ENCODE results near the gene THOP1.

The THOP1 gene

GRCh38 chr19:2837430-2837829, 52.1 kb downstream of the THOP1 start:
- H3K9ac ChIP-seq (ENCODE audit: low read depth in 1 of 2, low read length in 2 of 2): no peak overlapping the region
- peaks cover 4 to 7% of the 10 kb centered on the region in 2 donors for H3K4me1 ChIP-seq (ENCODE audit: control insufficient read depth in 2 of 2, insufficient read depth in 2 of 2, low read length in 2 of 2)
- H3K9me3 ChIP-seq (ENCODE audit: control insufficient read depth in 2 of 2, low read length in 2 of 2): peaks cover 31 to 33% of the 10 kb centered on the region in 2 donors
- H3K27ac ChIP-seq (ENCODE audit: low read depth in 2 of 2, low read length in 2 of 2): no peak overlapping the region
- peaks cover 19 to 20% of the 10 kb centered on the region in 2 donors for H3K36me3 ChIP-seq (ENCODE audit: control insufficient read depth in 2 of 2, insufficient read depth in 2 of 2, low read length in 2 of 2)
- no peaks in the 10 kb centered on the region for H3K27me3 ChIP-seq (ENCODE audit: control insufficient read depth in 2 of 2, insufficient read depth in 2 of 2, low read length in 2 of 2)
- H3K4me3 ChIP-seq (ENCODE audit: low read length in 2 of 2): no peak overlapping the region

- peaks cover 7 to 8% of the 10 kb centered on the region in 2 donors for H3K4me1 ChIP-seq (ENCODE audit: control insufficient read depth in 2 of 2, insufficient read depth in 2 of 2, low read length in 2 of 2)
- no peaks in the 10 kb centered on the region for H3K27me3 ChIP-seq (ENCODE audit: control insufficient read depth in 2 of 2, insufficient read depth in 2 of 2, low read length in 2 of 2)
- H3K4me3 ChIP-seq (ENCODE audit: low read length in 2 of 2): peak within 1 kb of the TSS; percentile 78 to 85
- H3K9me3 ChIP-seq (ENCODE audit: control insufficient read depth in 2 of 2, low read length in 2 of 2): peaks cover 7 to 9% of the 10 kb centered on the region in 2 donors
- H3K27ac ChIP-seq (ENCODE audit: low read depth in 2 of 2, low read length in 2 of 2): peak within 1 kb of the TSS; percentile 82 to 86
- H3K9ac ChIP-seq (ENCODE audit: low read depth in 1 of 2, low read length in 2 of 2): peak within 1 kb of the TSS; percentile 74 to 75
- H3K36me3 ChIP-seq (ENCODE audit: control insufficient read depth in 2 of 2, insufficient read depth in 2 of 2, low read length in 2 of 2): peaks cover 0 to 2% of the 10 kb centered on the region in 2 donors
These were observed 55.8 kb downstream of the THOP1 start, which contains the start of gene ZNF555 for GRCh38 chr19:2840794-2841791. TSS of gene ZNF555 (plus strand) at chr19:2841475. CDS start at chr19:2841573, 98 bp downstream.

GRCh38 chr19:2841855-2842574, 56.7 kb downstream of the THOP1 start:
- Histone ChIP-seq H3K4me3 (ENCODE audit: low read length in 2 of 2) (peak overlapping the region; percentile 78 to 85), H3K9ac (ENCODE audit: low read depth in 1 of 2, low read length in 2 of 2) (peak overlapping the region; percentile 15 to 74), H3K27me3 (ENCODE audit: control insufficient read depth in 2 of 2, insufficient read depth in 2 of 2, low read length in 2 of 2) (no peaks in the 10 kb centered on the region), H3K36me3 (ENCODE audit: control insufficient read depth in 2 of 2, insufficient read depth in 2 of 2, low read length in 2 of 2) (peaks cover 0 to 6% of the 10 kb centered on the region in 2 donors), H3K27ac (ENCODE audit: low read depth in 2 of 2, low read length in 2 of 2) (peak overlapping the region in 1 of 2 donors; percentile 72), H3K9me3 (ENCODE audit: control insufficient read depth in 2 of 2, low read length in 2 of 2) (peaks cover 0 to 3% of the 10 kb centered on the region in 2 donors), H3K4me1 (ENCODE audit: control insufficient read depth in 2 of 2, insufficient read depth in 2 of 2, low read length in 2 of 2) (peaks cover 7 to 8% of the 10 kb centered on the region in 2 donors)

- H3K27ac ChIP-seq (ENCODE audit: low read depth in 2 of 2, low read length in 2 of 2): no peak overlapping the region
- H3K4me1 ChIP-seq (ENCODE audit: control insufficient read depth in 2 of 2, insufficient read depth in 2 of 2, low read length in 2 of 2): peaks cover 7 to 8% of the 10 kb centered on the region in 2 donors
- no peak overlapping the region for H3K9ac ChIP-seq (ENCODE audit: low read depth in 1 of 2, low read length in 2 of 2)
- no peaks in the 10 kb centered on the region for H3K27me3 ChIP-seq (ENCODE audit: control insufficient read depth in 2 of 2, insufficient read depth in 2 of 2, low read length in 2 of 2)
- no peak overlapping the region for H3K4me3 ChIP-seq (ENCODE audit: low read length in 2 of 2)
- peaks cover 0 to 6% of the 10 kb centered on the region in 2 donors for H3K36me3 ChIP-seq (ENCODE audit: control insufficient read depth in 2 of 2, insufficient read depth in 2 of 2, low read length in 2 of 2)
- peaks cover 5 to 8% of the 10 kb centered on the region in 2 donors for H3K9me3 ChIP-seq (ENCODE audit: control insufficient read depth in 2 of 2, low read length in 2 of 2)
These were observed 59.8 kb downstream of the THOP1 start for GRCh38 chr19:2845107-2845506.

- peaks cover 10 to 11% of the 10 kb centered on the region in 2 donors for H3K9me3 ChIP-seq (ENCODE audit: control insufficient read depth in 2 of 2, low read length in 2 of 2)
- H3K9ac ChIP-seq (ENCODE audit: low read depth in 1 of 2, low read length in 2 of 2): no peak overlapping the region
- peaks cover 8 to 10% of the 10 kb centered on the region in 2 donors for H3K36me3 ChIP-seq (ENCODE audit: control insufficient read depth in 2 of 2, insufficient read depth in 2 of 2, low read length in 2 of 2)
- H3K4me3 ChIP-seq (ENCODE audit: low read length in 2 of 2): no peak overlapping the region
- H3K27me3 ChIP-seq (ENCODE audit: control insufficient read depth in 2 of 2, insufficient read depth in 2 of 2, low read length in 2 of 2): no peaks in the 10 kb centered on the region
- H3K27ac ChIP-seq (ENCODE audit: low read depth in 2 of 2, low read length in 2 of 2): peak overlapping the region in 1 of 2 donors; percentile 10
- H3K4me1 ChIP-seq (ENCODE audit: control insufficient read depth in 2 of 2, insufficient read depth in 2 of 2, low read length in 2 of 2): peaks cover 7 to 8% of the 10 kb centered on the region in 2 donors
These were observed 61.0 kb downstream of the THOP1 start for GRCh38 chr19:2846180-2846894.

- H3K4me1 ChIP-seq (ENCODE audit: control insufficient read depth in 2 of 2, insufficient read depth in 2 of 2, low read length in 2 of 2): peaks cover 0 to 2% of the 10 kb centered on the region in 2 donors
- H3K27me3 ChIP-seq (ENCODE audit: control insufficient read depth in 2 of 2, insufficient read depth in 2 of 2, low read length in 2 of 2): no peaks in the 10 kb centered on the region
- peaks cover 20 to 22% of the 10 kb centered on the region in 2 donors for H3K36me3 ChIP-seq (ENCODE audit: control insufficient read depth in 2 of 2, insufficient read depth in 2 of 2, low read length in 2 of 2)
- H3K27ac ChIP-seq (ENCODE audit: low read depth in 2 of 2, low read length in 2 of 2): no peak overlapping the region
- H3K9me3 ChIP-seq (ENCODE audit: control insufficient read depth in 2 of 2, low read length in 2 of 2): peaks cover 12 to 16% of the 10 kb centered on the region in 2 donors
- H3K4me3 ChIP-seq (ENCODE audit: low read length in 2 of 2): no peak overlapping the region
- no peak overlapping the region for H3K9ac ChIP-seq (ENCODE audit: low read depth in 1 of 2, low read length in 2 of 2)
These were observed 62.2 kb downstream of the THOP1 start for GRCh38 chr19:2847507-2847906.

GRCh38 chr19:2848616-2849015, 63.3 kb downstream of the THOP1 start:
- Histone ChIP-seq H3K9me3 (ENCODE audit: control insufficient read depth in 2 of 2, low read length in 2 of 2) (peaks cover 23 to 27% of the 10 kb centered on the region in 2 donors), H3K27me3 (ENCODE audit: control insufficient read depth in 2 of 2, insufficient read depth in 2 of 2, low read length in 2 of 2) (no peaks in the 10 kb centered on the region)

GRCh38 chr19:2850256-2850925, 65.1 kb downstream of the THOP1 start:
- no peaks in the 10 kb centered on the region for H3K4me1 ChIP-seq (ENCODE audit: control insufficient read depth in 2 of 2, insufficient read depth in 2 of 2, low read length in 2 of 2)
- no peak overlapping the region for H3K27ac ChIP-seq (ENCODE audit: low read depth in 2 of 2, low read length in 2 of 2)
- no peak overlapping the region for H3K4me3 ChIP-seq (ENCODE audit: low read length in 2 of 2)
- H3K9me3 ChIP-seq (ENCODE audit: control insufficient read depth in 2 of 2, low read length in 2 of 2): peaks cover 34 to 38% of the 10 kb centered on the region in 2 donors
- H3K27me3 ChIP-seq (ENCODE audit: control insufficient read depth in 2 of 2, insufficient read depth in 2 of 2, low read length in 2 of 2): no peaks in the 10 kb centered on the region
- H3K9ac ChIP-seq (ENCODE audit: low read depth in 1 of 2, low read length in 2 of 2): no peak overlapping the region
- H3K36me3 ChIP-seq (ENCODE audit: control insufficient read depth in 2 of 2, insufficient read depth in 2 of 2, low read length in 2 of 2): peaks cover 32 to 40% of the 10 kb centered on the region in 2 donors

More at GRCh38 chr19:2848616-2849015, 63.3 kb downstream of the THOP1 start:
- Histone ChIP-seq H3K4me1 (ENCODE audit: control insufficient read depth in 2 of 2, insufficient read depth in 2 of 2, low read length in 2 of 2) (no peaks in the 10 kb centered on the region), H3K27ac (ENCODE audit: low read depth in 2 of 2, low read length in 2 of 2) (no peak overlapping the region), H3K9ac (ENCODE audit: low read depth in 1 of 2, low read length in 2 of 2) (no peak overlapping the region), H3K4me3 (ENCODE audit: low read length in 2 of 2) (no peak overlapping the region), H3K36me3 (ENCODE audit: control insufficient read depth in 2 of 2, insufficient read depth in 2 of 2, low read length in 2 of 2) (peaks cover 31 to 33% of the 10 kb centered on the region in 2 donors)

GRCh38 chr19:2852598-2852997, 67.3 kb downstream of the THOP1 start:
- H3K27me3 ChIP-seq (ENCODE audit: control insufficient read depth in 2 of 2, insufficient read depth in 2 of 2, low read length in 2 of 2): no peaks in the 10 kb centered on the region
- H3K4me3 ChIP-seq (ENCODE audit: low read length in 2 of 2): no peak overlapping the region
- H3K9ac ChIP-seq (ENCODE audit: low read depth in 1 of 2, low read length in 2 of 2): no peak overlapping the region
- peaks cover 34 to 42% of the 10 kb centered on the region in 2 donors for H3K9me3 ChIP-seq (ENCODE audit: control insufficient read depth in 2 of 2, low read length in 2 of 2)
- no peak overlapping the region for H3K27ac ChIP-seq (ENCODE audit: low read depth in 2 of 2, low read length in 2 of 2)
- H3K4me1 ChIP-seq (ENCODE audit: control insufficient read depth in 2 of 2, insufficient read depth in 2 of 2, low read length in 2 of 2): no peaks in the 10 kb centered on the region
- peaks cover 32 to 34% of the 10 kb centered on the region in 2 donors for H3K36me3 ChIP-seq (ENCODE audit: control insufficient read depth in 2 of 2, insufficient read depth in 2 of 2, low read length in 2 of 2)

Measured in mucosa of rectum (tissue), 2 donors.